ENCODE results near the gene FBXO31.

GRCh38 chr16:87358696-87359095 lies 24.9 kb downstream of the FBXO31 start:
- no peak for TF ChIP-seq CTCF (IDR thresholded peaks at IDR 0.05)
- TF ChIP-seq POLR2A (IDR thresholded peaks at IDR 0.05) = no peak
- no peak for TF ChIP-seq EP300 (IDR thresholded peaks at IDR 0.05)

Measured in ovary (tissue), 3 donors.